T-helper 2 cell treated with Interferon-gamma antibody and Interleukin-4, amounts not matched to agents 5 μg/mL and 100 μg/mL, for 36 hours (primary cell): ENCODE results near the gene PTPRN2.
"Not testable (repeated sequence)": the region's sequence is repeated elsewhere in the genome, so short reads cannot be mapped to it uniquely, and the experiment has no call there.

Experiments used
- DNase-seq: peaks from one replicate; pipeline ENCODE4 v3.0.0; 2021; ENCODE audit warnings: low spot score
- H3K27ac Mint-ChIP-seq: one replicate; pipeline ENCODE4 v1.8.0; 2021; ENCODE audit warnings: mild to moderate bottlenecking, mixed read lengths
- H3K27me3 Mint-ChIP-seq: one replicate; pipeline ENCODE4 v1.8.0; 2021; ENCODE audit warnings: low read depth, mixed read lengths
- H3K36me3 Mint-ChIP-seq: one replicate; pipeline ENCODE4 v1.8.0; 2021; ENCODE audit warnings: low read depth, mixed read lengths
- H3K4me1 Mint-ChIP-seq: one replicate; pipeline ENCODE4 v1.8.0; 2021; ENCODE audit warnings: low read depth, mixed read lengths
- H3K4me3 Mint-ChIP-seq: one replicate; pipeline ENCODE4 v1.8.0; 2022; ENCODE audit warnings: mild to moderate bottlenecking, moderate library complexity, mixed read lengths
- H3K9me3 Mint-ChIP-seq: one replicate; pipeline ENCODE4 v1.8.0; 2021; ENCODE audit warnings: mixed read lengths

The PTPRN2 gene

DNA sequence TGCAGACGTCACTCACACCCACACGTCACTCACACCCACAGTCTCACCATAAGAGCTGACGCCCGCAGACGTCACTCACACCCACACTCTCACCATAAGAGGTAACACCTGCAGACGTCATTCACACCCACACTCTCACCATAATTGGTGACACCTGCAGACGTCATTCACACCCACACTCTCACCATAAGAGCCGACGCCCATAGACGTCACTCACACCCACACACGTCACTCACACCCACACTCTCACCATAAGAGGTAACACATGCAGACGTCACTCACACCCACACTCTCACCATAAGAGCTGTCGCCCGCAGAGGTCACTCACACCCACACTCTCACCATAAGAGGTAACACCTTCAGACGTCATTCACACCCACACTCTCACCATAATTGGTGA lies 246.5 kb downstream of the PTPRN2 start:
- H3K4me3 Mint-ChIP-seq, DNase-seq, H3K27ac Mint-ChIP-seq, H3K27me3 Mint-ChIP-seq, H3K4me1 Mint-ChIP-seq: not testable (repeated sequence)
- peaks cover 10% of the 10 kb centered on the region for H3K36me3 Mint-ChIP-seq
- H3K9me3 Mint-ChIP-seq, result peaks cover 49% of the 10 kb centered on the region

- peak overlapping the region; percentile 10 for H3K27ac Mint-ChIP-seq
- H3K27me3 Mint-ChIP-seq, H3K4me3 Mint-ChIP-seq, H3K4me1 Mint-ChIP-seq, DNase-seq: not testable (repeated sequence)
- H3K36me3 Mint-ChIP-seq, result peaks cover 15% of the 10 kb centered on the region
- peaks cover 48% of the 10 kb centered on the region for H3K9me3 Mint-ChIP-seq
Measured at GRCh38 chr7:158336952-158337351, 250.7 kb downstream of the PTPRN2 start.

GRCh38 chr7:158332516-158332915 lies 255.1 kb downstream of the PTPRN2 start:
- H3K9me3 Mint-ChIP-seq, result peaks cover 41% of the 10 kb centered on the region
- not testable (repeated sequence) for H3K27me3 Mint-ChIP-seq, H3K27ac Mint-ChIP-seq, H3K4me1 Mint-ChIP-seq, DNase-seq, H3K4me3 Mint-ChIP-seq
- peaks cover 13% of the 10 kb centered on the region for H3K36me3 Mint-ChIP-seq

DNA sequence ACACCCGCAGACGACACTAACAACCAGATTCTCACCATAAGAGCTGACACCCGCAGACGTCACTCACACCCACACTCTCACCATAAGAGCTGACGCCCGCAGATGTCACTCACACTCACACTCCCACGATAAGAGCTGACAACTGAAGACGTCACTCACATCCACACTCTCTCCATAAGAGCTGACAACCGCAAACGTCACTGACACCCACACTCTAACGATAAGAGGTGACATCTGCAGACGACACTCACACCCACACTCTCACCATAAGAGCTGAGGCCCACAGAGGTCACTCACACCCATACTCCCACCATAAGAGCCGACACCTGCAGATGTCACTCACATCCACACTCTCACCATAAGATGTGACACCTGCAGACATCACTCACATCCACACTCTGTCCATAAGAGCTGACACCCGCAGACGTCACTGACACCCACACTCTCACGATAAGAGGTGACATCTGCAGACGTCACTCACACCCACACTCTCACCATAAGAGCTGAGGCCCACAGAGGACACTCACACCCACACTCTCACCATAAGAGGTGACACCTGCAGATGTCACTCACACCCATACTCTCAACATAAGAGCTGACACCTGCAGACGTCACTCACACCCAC lies 255.7 kb downstream of the PTPRN2 start:
- not testable (repeated sequence) for H3K4me3 Mint-ChIP-seq, DNase-seq, H3K4me1 Mint-ChIP-seq, H3K27me3 Mint-ChIP-seq, H3K27ac Mint-ChIP-seq
- peaks cover 12% of the 10 kb centered on the region for H3K36me3 Mint-ChIP-seq
- H3K9me3 Mint-ChIP-seq, result peaks cover 42% of the 10 kb centered on the region

- Mint-ChIP-seq H3K27ac (no peak overlapping the region), H3K4me3 (no peak overlapping the region), H3K27me3 (no peaks in the 10 kb centered on the region), H3K36me3 (peaks cover 10% of the 10 kb centered on the region), H3K4me1 (no peaks in the 10 kb centered on the region), H3K9me3 (peaks cover 51% of the 10 kb centered on the region)
- DNase-seq, result no peak
Measured at GRCh38 chr7:158329686-158330085, 257.9 kb downstream of the PTPRN2 start.

DNA sequence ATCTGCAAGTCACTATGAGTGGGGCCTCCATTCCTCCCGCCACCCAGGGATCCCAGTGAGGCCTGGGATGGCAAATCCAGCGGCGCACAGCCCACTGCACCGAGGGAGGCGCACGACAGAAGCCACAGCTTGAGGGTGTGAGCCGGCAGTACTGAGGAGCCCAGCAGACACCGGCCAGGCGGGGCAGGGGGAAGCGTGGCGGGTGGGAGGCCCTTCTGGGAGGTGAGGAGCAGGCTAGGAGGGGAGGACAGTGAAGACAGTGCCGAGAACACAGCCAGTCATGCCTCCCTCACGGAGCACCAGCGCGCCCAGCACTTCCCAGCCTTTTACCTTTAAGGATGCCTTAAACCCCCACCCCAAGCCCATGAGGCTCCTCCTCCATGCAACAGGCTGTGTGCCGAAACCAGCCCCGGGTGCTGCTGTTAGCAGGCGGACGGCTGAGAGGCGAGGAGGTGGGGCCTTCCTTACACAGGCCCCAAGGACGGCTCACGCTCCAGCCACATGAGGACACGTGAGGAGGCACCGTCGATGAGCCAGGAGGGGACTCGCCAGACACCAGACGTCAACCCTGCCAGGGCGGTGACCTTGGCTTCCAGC lies 258.5 kb downstream of the PTPRN2 start:
- Mint-ChIP-seq H3K9me3 (peaks cover 53% of the 10 kb centered on the region), H3K4me1 (no peaks in the 10 kb centered on the region), H3K27me3 (no peaks in the 10 kb centered on the region), H3K27ac (no peak overlapping the region), H3K36me3 (peaks cover 10% of the 10 kb centered on the region), H3K4me3 (no peak overlapping the region)
- no peak for DNase-seq

DNA sequence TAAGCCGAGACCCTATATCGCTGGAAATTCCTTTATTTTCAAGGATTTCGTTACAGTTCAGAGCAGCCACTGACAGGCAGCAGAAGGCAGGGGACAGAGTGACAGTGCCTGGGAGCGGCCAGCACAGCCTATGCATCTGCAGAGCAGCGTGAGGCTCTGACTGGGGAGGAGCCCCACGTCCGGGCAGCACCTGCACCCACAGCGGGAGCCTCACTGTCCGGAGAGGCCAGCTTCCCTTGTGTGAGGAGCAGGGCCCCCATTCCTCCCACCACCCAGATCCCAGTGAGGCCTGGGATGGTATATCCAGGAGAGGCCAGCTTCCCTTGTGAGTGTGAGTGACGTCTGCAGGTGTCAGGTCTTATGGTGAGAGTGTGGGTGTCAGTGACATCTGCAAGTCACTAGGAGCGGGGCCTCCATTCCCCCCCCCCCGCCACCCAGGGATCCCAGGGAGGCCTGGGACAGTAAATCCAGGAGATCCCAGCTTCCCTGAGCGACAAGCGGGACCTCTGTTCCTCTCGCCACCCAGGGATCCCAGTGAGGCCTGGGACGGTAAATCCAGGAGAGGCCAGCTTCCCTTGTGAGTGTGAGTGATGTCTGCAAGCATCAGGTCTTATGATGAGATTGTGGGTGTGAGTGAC lies 259.1 kb downstream of the PTPRN2 start:
- H3K27me3 Mint-ChIP-seq, result no peaks in the 10 kb centered on the region
- H3K4me1 Mint-ChIP-seq, result no peaks in the 10 kb centered on the region
- peaks cover 57% of the 10 kb centered on the region for H3K9me3 Mint-ChIP-seq
- H3K4me3 Mint-ChIP-seq, result no peak overlapping the region
- DNase-seq, result no peak
- H3K27ac Mint-ChIP-seq, result no peak overlapping the region
- H3K36me3 Mint-ChIP-seq, result peaks cover 10% of the 10 kb centered on the region

- Mint-ChIP-seq H3K36me3 (peaks cover 8% of the 10 kb centered on the region), H3K27me3 (no peaks in the 10 kb centered on the region), H3K27ac (no peak overlapping the region), H3K9me3 (peaks cover 55% of the 10 kb centered on the region), H3K4me3 (no peak overlapping the region), H3K4me1 (no peaks in the 10 kb centered on the region)
- DNase-seq, result no peak
Measured at GRCh38 chr7:158327571-158328180, 259.9 kb downstream of the PTPRN2 start.

GRCh38 chr7:158327012-158327411 lies 260.6 kb downstream of the PTPRN2 start:
- no peaks in the 10 kb centered on the region for H3K4me1 Mint-ChIP-seq
- H3K9me3 Mint-ChIP-seq, result peaks cover 48% of the 10 kb centered on the region
- no peak overlapping the region for H3K4me3 Mint-ChIP-seq
- no peak for DNase-seq
- H3K36me3 Mint-ChIP-seq, result peaks cover 4% of the 10 kb centered on the region
- no peaks in the 10 kb centered on the region for H3K27me3 Mint-ChIP-seq
- H3K27ac Mint-ChIP-seq, result no peak overlapping the region

DNA sequence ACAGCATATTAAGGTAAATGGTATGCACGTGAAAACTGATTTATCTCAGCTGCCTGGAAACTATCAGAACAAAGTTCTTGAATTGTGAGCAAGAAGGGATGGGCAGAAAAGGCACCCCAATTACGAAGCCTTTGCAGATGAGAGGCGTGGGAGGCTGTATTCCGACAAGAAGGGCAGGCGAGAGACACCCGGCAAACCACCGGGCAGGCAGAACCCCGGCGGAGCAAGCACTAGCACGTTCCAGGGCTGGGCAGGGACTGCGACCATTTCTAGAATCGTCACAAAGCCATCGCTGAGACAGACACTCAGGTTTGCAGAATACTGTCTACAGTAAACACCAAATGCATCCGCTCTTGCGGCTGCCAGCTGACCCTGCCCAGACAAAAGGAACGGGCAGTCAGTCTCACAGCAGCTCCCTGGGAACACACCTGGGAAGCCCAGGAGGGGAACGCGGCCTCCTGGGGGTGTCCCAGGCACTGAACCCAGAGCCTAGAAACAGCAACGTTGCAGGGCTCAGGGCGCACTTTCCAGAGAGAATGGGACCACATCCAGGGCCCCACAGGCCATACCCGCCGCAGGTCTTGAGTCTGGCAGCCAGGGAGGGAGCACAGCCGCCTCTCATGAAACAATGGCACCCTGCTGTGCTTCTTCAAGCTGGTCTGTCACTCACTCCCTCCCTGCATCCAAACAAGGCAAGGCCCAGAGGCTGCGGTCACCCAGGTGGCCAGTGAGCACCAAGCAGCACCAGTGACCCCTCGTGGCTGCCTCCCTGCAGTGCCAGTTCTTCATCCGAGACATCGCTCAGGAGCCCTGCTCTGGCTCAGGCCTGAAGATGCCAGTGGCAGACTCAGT lies 261.9 kb downstream of the PTPRN2 start:
- Mint-ChIP-seq H3K27ac (no peak overlapping the region), H3K9me3 (peaks cover 44% of the 10 kb centered on the region), H3K36me3 (peaks cover 4% of the 10 kb centered on the region), H3K4me3 (no peak overlapping the region), H3K4me1 (no peaks in the 10 kb centered on the region), H3K27me3 (no peaks in the 10 kb centered on the region)
- no peak for DNase-seq

DNA sequence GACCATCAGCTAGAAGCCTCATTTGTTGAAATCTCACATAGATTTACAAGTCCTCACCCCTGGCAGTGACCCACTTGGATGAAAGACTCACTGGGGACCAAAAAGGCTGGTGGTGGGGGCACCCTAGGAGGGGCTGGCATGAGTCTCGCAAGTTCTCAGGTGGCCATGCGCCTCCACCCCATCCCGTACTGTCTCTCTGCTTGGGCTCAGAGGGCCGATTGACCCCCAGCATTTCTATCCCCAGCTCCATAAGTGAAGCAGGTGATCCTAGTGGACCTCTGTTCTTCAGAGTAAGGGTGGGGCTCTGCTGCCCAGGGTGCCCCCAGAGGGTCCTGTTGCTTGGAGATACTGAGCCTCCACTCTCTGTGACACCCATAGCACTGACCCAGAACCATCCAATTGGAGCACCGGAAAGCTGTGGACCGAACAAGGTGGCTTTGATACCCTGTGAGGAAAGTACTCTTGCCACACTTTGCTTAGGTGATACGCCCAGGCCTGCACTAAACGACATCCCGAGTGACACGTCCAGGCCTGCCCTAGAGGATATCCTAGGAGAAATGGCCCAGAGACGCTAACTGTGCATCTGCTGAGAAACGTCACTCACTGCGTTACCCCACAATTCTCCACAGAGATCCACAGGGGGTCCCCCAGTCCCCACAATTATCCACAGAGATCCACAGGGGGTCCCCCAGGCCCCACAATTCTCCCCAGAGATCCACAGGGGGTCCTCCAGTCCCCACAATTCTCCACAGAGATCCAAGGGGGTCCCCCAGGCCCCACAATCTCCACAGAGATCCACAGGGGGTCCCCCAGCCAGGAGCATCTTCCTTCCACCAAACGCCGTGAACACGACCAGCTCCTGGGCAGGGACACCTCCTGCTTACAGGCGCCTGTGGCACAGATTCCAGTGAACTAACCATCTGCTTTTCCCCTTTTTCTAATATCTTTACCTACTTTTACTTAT lies 262.9 kb downstream of the PTPRN2 start:
- Mint-ChIP-seq H3K4me3 (no peak overlapping the region), H3K27me3 (no peaks in the 10 kb centered on the region), H3K9me3 (peaks cover 40% of the 10 kb centered on the region), H3K4me1 (no peaks in the 10 kb centered on the region), H3K36me3 (peaks cover 4% of the 10 kb centered on the region), H3K27ac (no peak overlapping the region)
- no peak for DNase-seq

GRCh38 chr7:158323741-158324396 lies 263.8 kb downstream of the PTPRN2 start:
- DNase-seq, result no peak
- Mint-ChIP-seq H3K36me3 (peaks cover 4% of the 10 kb centered on the region), H3K4me1 (no peaks in the 10 kb centered on the region), H3K27me3 (no peaks in the 10 kb centered on the region), H3K9me3 (peaks cover 40% of the 10 kb centered on the region), H3K27ac (no peak overlapping the region), H3K4me3 (no peak overlapping the region)
